ENCODE measurements around the gene DLGAP1.
A peak's percentile ranks its signal among the peaks of the same experiment; 100 is the strongest.

The DLGAP1 gene

DNA sequence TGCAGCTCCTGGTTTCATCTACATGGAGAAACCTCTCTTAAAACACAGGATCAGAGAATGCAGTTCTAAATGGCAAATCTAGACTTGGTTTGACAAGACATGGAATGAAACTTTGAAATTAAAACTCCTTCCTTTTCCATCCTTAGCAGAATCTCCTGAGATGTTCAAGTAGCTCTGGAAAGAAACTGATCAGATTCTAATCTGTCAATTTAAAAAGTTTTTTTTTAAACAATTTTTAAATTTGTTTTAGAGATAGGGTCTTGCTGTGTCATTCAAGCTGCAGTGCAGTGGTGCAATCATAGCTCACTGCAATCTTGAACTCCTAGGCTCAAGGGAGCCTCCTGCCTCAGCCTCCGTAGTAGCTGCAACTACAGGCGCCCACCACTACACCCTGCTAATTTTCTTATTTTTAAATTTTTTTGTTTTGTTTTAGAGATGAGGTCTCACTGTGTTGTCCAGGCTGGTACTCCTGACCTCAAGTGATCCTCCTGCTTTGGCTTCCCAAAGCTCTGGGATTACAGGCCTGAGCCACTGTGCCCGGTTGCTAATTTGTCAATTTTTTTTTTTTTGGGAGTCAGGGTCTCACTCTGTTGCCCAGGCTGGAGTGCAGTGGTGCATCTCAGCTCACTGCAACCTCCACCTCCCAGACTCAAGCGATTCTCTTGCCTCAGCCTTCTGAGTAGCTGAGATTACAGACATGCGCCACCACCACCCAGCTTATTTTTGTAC is 788.4 kb downstream of the DLGAP1 start:
- TF ChIP-seq, protein P1, sequence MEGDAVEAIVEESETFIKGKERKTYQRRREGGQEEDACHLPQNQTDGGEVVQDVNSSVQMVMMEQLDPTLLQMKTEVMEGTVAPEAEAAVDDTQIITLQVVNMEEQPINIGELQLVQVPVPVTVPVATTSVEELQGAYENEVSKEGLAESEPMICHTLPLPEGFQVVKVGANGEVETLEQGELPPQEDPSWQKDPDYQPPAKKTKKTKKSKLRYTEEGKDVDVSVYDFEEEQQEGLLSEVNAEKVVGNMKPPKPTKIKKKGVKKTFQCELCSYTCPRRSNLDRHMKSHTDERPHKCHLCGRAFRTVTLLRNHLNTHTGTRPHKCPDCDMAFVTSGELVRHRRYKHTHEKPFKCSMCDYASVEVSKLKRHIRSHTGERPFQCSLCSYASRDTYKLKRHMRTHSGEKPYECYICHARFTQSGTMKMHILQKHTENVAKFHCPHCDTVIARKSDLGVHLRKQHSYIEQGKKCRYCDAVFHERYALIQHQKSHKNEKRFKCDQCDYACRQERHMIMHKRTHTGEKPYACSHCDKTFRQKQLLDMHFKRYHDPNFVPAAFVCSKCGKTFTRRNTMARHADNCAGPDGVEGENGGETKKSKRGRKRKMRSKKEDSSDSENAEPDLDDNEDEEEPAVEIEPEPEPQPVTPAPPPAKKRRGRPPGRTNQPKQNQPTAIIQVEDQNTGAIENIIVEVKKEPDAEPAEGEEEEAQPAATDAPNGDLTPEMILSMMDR (IDR thresholded peaks at IDR 0.05; ENCODE audit: borderline replicate concordance, insufficient read depth, low read depth, low read length), result no peak
- no peak overlapping the region for H3K4me3 ChIP-seq (ENCODE audit: low read depth, low read length)

DNA sequence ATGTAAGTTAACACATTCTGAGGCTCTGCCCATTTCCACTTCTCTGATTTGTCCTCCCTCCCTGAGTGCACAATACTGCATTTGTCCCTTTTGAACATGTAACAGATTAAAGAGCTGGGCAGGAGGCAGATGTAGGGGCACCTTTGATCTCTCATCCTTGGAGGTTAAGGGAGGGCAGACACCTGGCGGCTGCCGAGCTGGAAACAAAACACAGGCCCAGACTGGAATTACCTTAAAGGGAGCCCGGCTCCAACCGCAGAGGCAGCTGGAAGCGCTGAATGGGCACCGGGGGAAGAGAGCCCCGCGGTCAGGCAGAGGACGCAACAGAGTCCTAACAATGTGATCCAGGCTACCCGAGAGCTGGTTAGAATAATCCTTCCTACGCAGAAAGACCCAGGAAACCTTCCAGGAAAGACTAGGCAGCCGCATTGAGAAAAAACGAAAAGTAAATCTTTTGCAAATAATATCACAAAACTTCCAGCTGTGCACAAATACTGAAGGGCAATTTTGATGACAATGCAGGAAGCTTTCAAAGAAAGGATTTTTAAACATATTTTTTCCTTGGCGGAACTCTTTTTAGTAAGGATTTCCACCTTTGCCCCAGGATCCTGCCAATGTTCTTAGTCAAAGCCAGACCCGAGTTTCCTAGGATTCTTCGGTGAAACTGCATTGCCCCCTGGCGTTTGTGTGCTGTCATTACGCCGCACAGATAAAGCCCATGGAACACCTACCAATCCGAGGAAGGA is 789.2 kb downstream of the DLGAP1 start:
- TF ChIP-seq, protein P1 (IDR thresholded peaks at IDR 0.05; ENCODE audit: borderline replicate concordance, insufficient read depth, low read depth, low read length), result peak; percentile 81
- no peak overlapping the region for H3K4me3 ChIP-seq (ENCODE audit: low read depth, low read length)

DNA sequence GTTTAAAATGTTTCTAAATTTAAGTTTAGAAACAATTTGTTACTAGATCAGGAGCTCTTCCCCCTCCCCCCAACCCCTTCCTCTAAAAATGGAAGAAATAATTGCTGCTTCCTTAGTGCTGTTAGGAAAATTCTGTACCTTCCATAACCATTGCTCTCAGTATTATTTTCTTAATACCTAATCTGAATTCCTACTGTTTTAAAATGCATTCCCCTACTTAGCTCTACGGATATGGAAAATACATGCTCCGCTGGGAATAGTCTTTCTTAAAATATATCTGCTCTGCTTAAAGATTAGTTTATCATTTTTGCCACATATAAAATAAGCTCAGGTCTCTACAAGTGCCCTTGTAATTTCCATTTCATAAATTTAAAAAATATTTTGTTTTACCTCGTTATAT is 789.9 kb downstream of the DLGAP1 start:
- TF ChIP-seq, protein P1 (IDR thresholded peaks at IDR 0.05; ENCODE audit: borderline replicate concordance, insufficient read depth, low read depth, low read length), result no peak
- H3K4me3 ChIP-seq (ENCODE audit: low read depth, low read length), result no peak overlapping the region

DNA sequence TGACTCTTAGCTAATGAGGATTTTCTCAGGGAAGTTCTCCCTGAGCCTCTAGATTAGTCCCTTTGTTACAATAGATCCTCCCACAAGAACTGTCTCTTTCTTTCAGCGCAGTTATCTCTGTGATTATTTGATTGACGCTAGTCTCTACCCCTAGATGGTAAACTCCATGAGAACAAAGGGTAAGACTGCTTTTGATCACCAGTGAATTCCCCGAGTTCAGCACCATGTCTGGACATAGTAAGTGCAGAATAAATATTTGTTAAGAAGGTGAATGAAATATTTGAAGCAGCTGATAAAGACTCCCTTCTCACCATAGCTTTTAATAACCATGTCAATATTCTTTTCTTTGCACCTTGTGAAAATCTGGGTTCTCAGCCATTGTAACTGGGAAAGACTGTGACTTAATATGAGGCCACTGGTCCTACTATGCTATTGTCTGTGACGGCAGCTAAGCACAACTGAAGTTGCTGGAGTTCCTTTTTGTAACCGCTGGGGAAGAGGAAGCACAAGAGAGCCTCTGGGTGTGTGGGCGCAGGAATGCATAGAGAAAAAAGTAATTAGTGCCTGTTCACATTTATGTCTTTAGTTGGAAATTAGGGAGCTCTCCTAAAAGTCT is 790.4 kb downstream of the DLGAP1 start:
- TF ChIP-seq, protein P1 (IDR thresholded peaks at IDR 0.05; ENCODE audit: borderline replicate concordance, insufficient read depth, low read depth, low read length), result no peak

DNA sequence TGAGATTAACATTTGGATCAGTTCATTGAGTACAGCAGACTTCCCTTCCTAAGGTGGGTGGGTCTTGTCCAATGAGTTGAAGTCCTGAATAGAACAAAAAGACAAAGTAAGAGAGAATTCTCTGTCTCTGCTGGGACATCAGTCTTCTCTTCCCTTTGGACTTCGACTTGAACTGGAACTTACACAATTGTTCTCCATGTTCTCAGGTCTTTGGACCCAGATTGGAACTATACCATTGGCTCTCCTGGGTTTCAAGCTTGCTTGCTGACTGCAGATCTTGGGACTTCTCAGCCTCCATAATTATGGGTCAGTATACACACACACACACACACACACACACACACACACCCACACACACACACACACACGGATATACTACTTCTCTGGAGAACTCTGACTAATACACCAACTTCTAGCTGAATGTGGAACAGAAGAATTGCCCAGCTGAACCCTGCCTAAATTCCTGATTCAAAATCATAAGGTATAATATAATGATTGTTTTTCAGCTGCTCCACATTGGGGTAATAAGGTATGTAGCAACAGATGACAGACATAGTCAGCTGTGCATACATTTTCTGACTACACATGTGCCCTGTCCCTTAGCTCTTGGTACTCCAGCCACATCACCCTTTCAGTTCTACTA is 791.1 kb downstream of the DLGAP1 start:
- H3K4me3 ChIP-seq (ENCODE audit: low read depth, low read length), result no peak overlapping the region
- TF ChIP-seq, protein P1 (IDR thresholded peaks at IDR 0.05; ENCODE audit: borderline replicate concordance, insufficient read depth, low read depth, low read length), result no peak

More for the DNA sequence above, 790.4 kb downstream of the DLGAP1 start:
- H3K4me3 ChIP-seq (ENCODE audit: low read depth, low read length), result no peak overlapping the region

DNA sequence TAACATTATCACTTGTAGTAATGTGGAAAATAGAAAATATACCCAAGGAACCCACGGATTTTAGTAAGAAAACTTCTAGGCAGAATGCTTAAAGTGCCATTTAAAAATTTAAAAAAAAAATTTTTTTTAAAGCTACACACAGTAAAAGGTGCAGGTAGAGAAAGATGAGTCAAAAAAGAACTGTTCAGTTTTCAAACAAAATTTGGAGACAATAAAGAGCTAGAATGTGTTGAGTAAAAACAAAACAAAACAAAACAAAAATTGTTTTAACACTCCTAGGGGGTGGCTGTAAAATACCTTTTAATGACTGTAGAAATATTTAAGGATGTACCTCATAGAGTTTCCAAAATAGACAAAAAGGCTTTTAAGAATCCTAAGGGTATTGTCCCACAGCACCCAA is 793.1 kb downstream of the DLGAP1 start:
- TF ChIP-seq, protein P1 (IDR thresholded peaks at IDR 0.05; ENCODE audit: borderline replicate concordance, insufficient read depth, low read depth, low read length), result no peak
- no peak overlapping the region for H3K4me3 ChIP-seq (ENCODE audit: low read depth, low read length)

All from GM12875 (cell line).